Esophagus muscularis mucosa (tissue), 4 donors: ENCODE data around the gene ITSN2. TPM values are rescaled to one million over a fixed set of nuclear protein-coding genes. Genes with fewer than 3 reads are reported as not detected.

Source experiments
- DNase-seq: peaks from one replicate; pipeline ENCODE4 v3.0.0-alpha.2; 2017; ENCODE audit errors: extremely low spot score
- H3K27ac ChIP-seq, 4 donors: fragments of 200-600 bp; sonication (generic); replicated peaks in 1 of 4; 1 replicate in 3 of 4; 2 replicates in 1 of 4; pipeline ENCODE4 v1.5.1; 2016 to 2019; ENCODE audit warnings: mild to moderate bottlenecking in 1 of 4
- H3K27me3 ChIP-seq, 4 donors: fragments of 200-600 bp; sonication (generic); one replicate each; pipeline versions ENCODE4 v1.5.1 to v1.6.0; 2016 to 2019
- H3K36me3 ChIP-seq, 4 donors: fragments of 200-600 bp; sonication (generic); one replicate each; pipeline ENCODE4 v1.5.1; 2016 to 2019
- H3K4me1 ChIP-seq, 4 donors: fragments of 200-600 bp; sonication (generic); one replicate each; pipeline ENCODE4 v1.5.1; 2016 to 2019
- H3K4me3 ChIP-seq, 4 donors: fragments of 200-600 bp; sonication (generic); 1 replicate in 2 of 4; 2 replicates in 2 of 4; pipeline ENCODE4 v1.5.1; 2016 to 2019; ENCODE audit warnings: mild to moderate bottlenecking in 4 of 4, moderate library complexity in 1 of 4
- H3K9me3 ChIP-seq, 4 donors: fragments of 200-600 bp; sonication (generic); 1 replicate in 3 of 4; 2 replicates in 1 of 4; pipeline ENCODE4 v1.5.1; 2016 to 2019
- EP300 ChIP-seq: sonication (generic); formaldehyde crosslinking; IDR thresholded peaks from one replicate; pipeline ENCODE4 v1.6.1; 2017; ENCODE audit warnings: antibody characterized with exemption
- POLR2A ChIP-seq: fragments of 450-650 bp; IDR thresholded peaks from one replicate; pipeline ENCODE4 v1.6.1; 2017; ENCODE audit warnings: antibody characterized with exemption, moderate library complexity, mild to moderate bottlenecking, low read depth
- POLR2AphosphoS5 ChIP-seq, 2 donors: sonication (generic); formaldehyde crosslinking; IDR thresholded peaks; one replicate each; pipeline ENCODE4 v1.6.1; 2017; ENCODE audit warnings: antibody characterized with exemption in 2 of 2
- WGBS: methylation state at CpG from one replicate; pipeline ENCODE4 v1.1.5; 2018; 5-methylcytosine and 5-hydroxymethylcytosine counted together
- intact Hi-C: fragments of 100-400 bp; cut with DNase I; formaldehyde crosslinking; loops from one replicate; pipeline ENCODE4 v1.15.1; 2023
- total RNA-seq, 4 donors: library from RNA; depleted of rRNA; stranded (reverse); fragments of >200 nt; gene quantifications; one replicate each; pipeline versions ENCODE4 v1.1.0 to v1.2.1, GENCODE V29; 2016
- TF ChIP-seq, protein P1 (sequence below), 3 experiments: fragments of 200-600 bp in 2 of 3; fragments of 450-650 bp in 1 of 3; sonication (generic) in 2 of 3; IDR thresholded peaks; one replicate each; pipeline ENCODE4 v1.5.1; 2017 to 2019; ENCODE audit warnings: antibody characterized with exemption in 3 of 3, mild to moderate bottlenecking in 2 of 3, moderate library complexity in 1 of 3

The ITSN2 gene
- total RNA-seq, 4 donors from 2014 or later = 47.0 to 60.2 (median 53.6) TPM

DNA sequence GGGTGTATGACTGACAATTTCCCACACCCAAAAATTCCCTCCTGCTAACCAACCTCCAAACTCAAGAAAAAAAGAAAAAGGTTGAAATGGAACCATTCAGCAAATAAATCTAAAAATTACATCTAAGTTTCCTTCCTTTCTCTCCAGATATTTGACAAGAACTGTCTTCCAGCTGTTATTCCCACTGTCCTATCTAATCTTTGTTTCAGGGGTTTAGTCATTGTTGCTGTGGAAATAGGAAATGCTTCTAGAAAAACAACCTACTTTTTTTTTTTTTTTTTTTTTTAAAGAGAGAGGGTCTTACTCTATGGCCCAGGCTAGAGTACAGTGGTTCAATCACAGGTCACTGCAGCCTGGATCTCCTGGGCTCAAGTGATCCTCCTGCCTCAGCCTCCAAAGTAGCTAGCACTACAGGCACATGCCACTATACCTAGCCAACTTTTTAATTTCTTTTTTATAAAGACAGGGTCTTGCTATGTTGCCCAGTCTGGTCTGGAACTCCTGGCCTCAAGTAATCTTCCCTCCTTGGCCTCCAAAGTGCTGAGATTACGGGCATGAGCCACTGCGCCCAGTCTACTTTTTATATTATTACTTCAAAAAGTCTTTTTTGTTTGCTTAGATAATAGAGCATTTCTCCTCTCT lies 88.1 kb downstream of the ITSN2 start:
- H3K4me3 ChIP-seq = no peak overlapping the region
- peaks cover 0 to 11% (median 8%) of the 10 kb centered on the region in 4 donors for H3K4me1 ChIP-seq
- H3K36me3 ChIP-seq = peaks cover 31 to 67% (median 49%) of the 10 kb centered on the region in 4 donors
- no peaks in the 10 kb centered on the region for H3K27me3 ChIP-seq
- WGBS = 100% methylated on average over 2 of the region's 2 CpGs
- TF ChIP-seq, protein P1, sequence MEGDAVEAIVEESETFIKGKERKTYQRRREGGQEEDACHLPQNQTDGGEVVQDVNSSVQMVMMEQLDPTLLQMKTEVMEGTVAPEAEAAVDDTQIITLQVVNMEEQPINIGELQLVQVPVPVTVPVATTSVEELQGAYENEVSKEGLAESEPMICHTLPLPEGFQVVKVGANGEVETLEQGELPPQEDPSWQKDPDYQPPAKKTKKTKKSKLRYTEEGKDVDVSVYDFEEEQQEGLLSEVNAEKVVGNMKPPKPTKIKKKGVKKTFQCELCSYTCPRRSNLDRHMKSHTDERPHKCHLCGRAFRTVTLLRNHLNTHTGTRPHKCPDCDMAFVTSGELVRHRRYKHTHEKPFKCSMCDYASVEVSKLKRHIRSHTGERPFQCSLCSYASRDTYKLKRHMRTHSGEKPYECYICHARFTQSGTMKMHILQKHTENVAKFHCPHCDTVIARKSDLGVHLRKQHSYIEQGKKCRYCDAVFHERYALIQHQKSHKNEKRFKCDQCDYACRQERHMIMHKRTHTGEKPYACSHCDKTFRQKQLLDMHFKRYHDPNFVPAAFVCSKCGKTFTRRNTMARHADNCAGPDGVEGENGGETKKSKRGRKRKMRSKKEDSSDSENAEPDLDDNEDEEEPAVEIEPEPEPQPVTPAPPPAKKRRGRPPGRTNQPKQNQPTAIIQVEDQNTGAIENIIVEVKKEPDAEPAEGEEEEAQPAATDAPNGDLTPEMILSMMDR (IDR thresholded peaks at IDR 0.05) = no peak
- TF ChIP-seq POLR2AphosphoS5 (IDR thresholded peaks at IDR 0.05) (no peak), POLR2A (no peak), EP300 (no peak)
- DNase-seq = no peak
- intact Hi-C loops = no loop called here
- H3K27ac ChIP-seq = no peak overlapping the region
- no peaks in the 10 kb centered on the region for H3K9me3 ChIP-seq

DNA sequence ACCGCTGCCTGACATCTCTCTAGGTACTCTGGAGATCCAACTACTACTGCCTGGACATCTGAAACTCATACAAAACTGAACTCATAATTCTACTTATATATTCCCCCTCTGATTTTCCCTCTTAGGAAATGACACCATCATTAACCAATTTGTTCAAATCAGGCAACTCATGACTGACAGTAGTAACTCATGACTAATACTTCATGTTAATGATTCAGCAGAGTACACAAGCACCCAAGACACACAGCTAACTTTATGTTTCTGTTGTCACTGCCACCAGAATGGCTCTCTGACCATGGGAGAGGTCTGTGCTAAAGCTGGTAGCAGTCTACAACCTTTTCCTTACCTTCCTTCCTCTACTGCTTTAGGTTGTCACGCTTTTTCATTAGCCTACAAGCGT lies 91.1 kb downstream of the ITSN2 start:
- intact Hi-C loops = no loop called here

DNA sequence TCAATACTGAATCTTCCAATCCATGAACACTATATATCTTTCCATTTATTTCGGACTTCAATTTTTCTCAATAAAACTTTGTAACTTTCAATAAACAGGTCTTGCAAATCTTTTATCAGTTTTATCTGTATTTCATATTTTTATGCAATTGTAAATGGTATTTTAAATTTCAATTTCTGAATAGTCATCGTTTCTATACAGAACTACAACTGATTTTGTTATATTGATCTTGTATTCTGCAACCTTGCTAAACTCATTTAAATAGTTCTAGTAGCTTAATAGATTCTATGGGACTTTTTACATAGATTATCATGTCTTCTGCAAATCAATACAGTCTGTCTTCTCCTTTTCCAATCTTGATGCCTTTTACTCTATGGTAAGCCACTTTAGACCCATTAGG lies 95.1 kb downstream of the ITSN2 start:
- no peak for DNase-seq
- H3K36me3 ChIP-seq = peaks cover 7 to 71% (median 43%) of the 10 kb centered on the region in 4 donors
- H3K9me3 ChIP-seq = no peaks in the 10 kb centered on the region
- H3K4me1 ChIP-seq = no peaks in the 10 kb centered on the region
- no peak overlapping the region for H3K4me3 ChIP-seq
- 96% methylated on average over 2 of the region's 2 CpGs for WGBS
- intact Hi-C loops = no loop called here
- no peak overlapping the region for H3K27ac ChIP-seq
- no peaks in the 10 kb centered on the region for H3K27me3 ChIP-seq
- TF ChIP-seq POLR2A (no peak), POLR2AphosphoS5 (IDR thresholded peaks at IDR 0.05) (no peak), EP300 (no peak)
- TF ChIP-seq, protein P1 (IDR thresholded peaks at IDR 0.05) = no peak

More for the DNA sequence above, 91.1 kb downstream of the ITSN2 start:
- no peaks in the 10 kb centered on the region for H3K27me3 ChIP-seq
- no peak overlapping the region for H3K4me3 ChIP-seq
- DNase-seq = no peak
- H3K4me1 ChIP-seq = no peaks in the 10 kb centered on the region
- peaks cover 21 to 77% (median 46%) of the 10 kb centered on the region in 4 donors for H3K36me3 ChIP-seq
- no peaks in the 10 kb centered on the region for H3K9me3 ChIP-seq
- 100% methylated on average over 3 of the region's 3 CpGs for WGBS
- H3K27ac ChIP-seq = no peak overlapping the region
- no peak for TF ChIP-seq POLR2AphosphoS5 (IDR thresholded peaks at IDR 0.05)

DNA sequence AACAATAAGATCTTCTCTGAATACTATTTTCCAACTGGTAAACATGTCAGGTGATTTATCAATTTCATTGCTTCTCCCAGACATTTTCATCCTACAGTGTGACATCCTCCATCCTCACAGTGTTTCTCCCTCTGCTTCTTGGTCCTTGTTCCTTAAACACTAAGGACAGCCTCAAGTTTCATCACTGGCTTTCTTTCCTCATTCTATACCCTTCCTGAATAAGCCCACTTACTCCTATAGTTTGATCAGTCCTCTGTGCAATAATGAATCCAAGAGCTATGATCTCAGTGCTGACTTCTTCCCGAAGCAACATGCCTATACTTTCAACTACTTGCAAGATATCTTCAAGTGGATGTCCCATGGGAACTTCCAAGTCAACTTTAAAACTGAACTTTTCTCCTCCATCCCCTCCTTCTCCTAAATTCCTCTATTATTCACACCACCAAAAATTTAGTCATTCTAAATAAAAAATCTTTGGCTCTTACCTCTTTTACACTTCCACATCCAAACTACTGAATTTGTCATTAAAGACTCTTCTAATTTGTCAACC lies 97.8 kb downstream of the ITSN2 start:
- no peak for DNase-seq
- Histone ChIP-seq H3K9me3 (no peaks in the 10 kb centered on the region), H3K36me3 (peaks cover 0 to 70% (median 36%) of the 10 kb centered on the region in 4 donors), H3K27ac (no peak overlapping the region), H3K4me3 (no peak overlapping the region), H3K4me1 (peaks cover 0 to 14% (median 4%) of the 10 kb centered on the region in 4 donors), H3K27me3 (no peaks in the 10 kb centered on the region)
- WGBS = 84% methylated on average over 1 of the region's 1 CpG
- intact Hi-C loops = no loop called here
- no peak for TF ChIP-seq EP300

DNA sequence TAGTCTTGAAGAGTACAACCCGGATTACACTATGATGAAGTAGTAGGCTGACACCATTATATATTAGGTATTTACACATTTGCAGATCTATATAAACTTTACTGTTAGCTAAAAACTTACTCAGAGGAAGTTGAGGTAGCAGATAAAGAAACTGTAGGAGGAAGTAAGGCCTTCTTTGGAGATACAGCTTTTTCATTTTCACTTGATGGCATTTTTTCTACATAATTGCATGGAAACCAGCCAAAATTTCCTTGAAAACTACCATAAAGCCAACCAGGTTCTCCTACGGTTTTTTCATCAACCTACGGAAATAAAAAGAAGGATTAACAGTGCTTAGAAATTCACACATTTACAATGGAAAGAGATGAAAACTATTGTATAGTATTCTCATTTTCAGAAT lies 98.9 kb downstream of the ITSN2 start:
- intact Hi-C loops = no loop called here
- peaks cover 0 to 14% (median 4%) of the 10 kb centered on the region in 4 donors for H3K4me1 ChIP-seq
- no peak for TF ChIP-seq POLR2AphosphoS5 (IDR thresholded peaks at IDR 0.05)
- WGBS = 71% methylated on average over 3 of the region's 3 CpGs
- no peaks in the 10 kb centered on the region for H3K9me3 ChIP-seq
- DNase-seq = no peak
- peaks cover 0 to 68% (median 39%) of the 10 kb centered on the region in 4 donors for H3K36me3 ChIP-seq
- H3K4me3 ChIP-seq = no peak overlapping the region
- no peak overlapping the region for H3K27ac ChIP-seq
- no peaks in the 10 kb centered on the region for H3K27me3 ChIP-seq

DNA sequence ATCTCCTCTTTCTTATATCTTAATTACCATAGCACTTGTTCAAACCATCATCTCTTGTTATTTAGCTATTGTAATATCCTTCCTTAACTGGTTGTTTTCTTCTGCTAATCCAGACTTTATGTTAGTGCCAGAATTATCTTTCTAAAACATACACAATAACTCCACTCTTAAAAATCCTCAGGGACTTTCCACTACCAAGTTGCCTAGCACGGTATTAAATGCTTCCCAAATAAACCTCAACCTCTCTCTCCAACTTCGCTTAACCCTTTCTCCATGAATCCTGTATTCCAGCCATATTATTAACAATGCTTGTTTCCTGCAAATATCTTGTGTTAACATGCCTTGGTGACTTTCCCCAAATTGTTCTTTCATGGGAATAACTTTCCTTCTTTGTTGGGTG lies 101.0 kb downstream of the ITSN2 start:
- intact Hi-C loops = no loop called here
- Histone ChIP-seq H3K4me3 (no peak overlapping the region), H3K36me3 (peaks cover under 1 to 69% (median 43%) of the 10 kb centered on the region in 4 donors), H3K4me1 (peaks cover 0 to 14% (median 4%) of the 10 kb centered on the region in 4 donors), H3K27ac (no peak overlapping the region), H3K9me3 (no peaks in the 10 kb centered on the region), H3K27me3 (no peaks in the 10 kb centered on the region)
- WGBS = 42% methylated on average over 2 of the region's 2 CpGs
- TF ChIP-seq, protein P1 (IDR thresholded peaks at IDR 0.05) = no peak
- TF ChIP-seq POLR2AphosphoS5 (IDR thresholded peaks at IDR 0.05) (no peak), POLR2A (no peak), EP300 (no peak)
- DNase-seq = no peak
